HL-60/S4 treated with retinoic acid at 250 ng/mL for 4 days and 3 days (cell line): Measurements from ENCODE around the gene LAMA5.

Source experiments
- in situ Hi-C: fragments of 300-500 bp; cut with MboI; formaldehyde crosslinking; loops from 2 replicates; pipeline ENCODE4 v1.7.0; 2022; ENCODE audit warnings: low sequenced_read_pairs

The LAMA5 gene

DNA sequence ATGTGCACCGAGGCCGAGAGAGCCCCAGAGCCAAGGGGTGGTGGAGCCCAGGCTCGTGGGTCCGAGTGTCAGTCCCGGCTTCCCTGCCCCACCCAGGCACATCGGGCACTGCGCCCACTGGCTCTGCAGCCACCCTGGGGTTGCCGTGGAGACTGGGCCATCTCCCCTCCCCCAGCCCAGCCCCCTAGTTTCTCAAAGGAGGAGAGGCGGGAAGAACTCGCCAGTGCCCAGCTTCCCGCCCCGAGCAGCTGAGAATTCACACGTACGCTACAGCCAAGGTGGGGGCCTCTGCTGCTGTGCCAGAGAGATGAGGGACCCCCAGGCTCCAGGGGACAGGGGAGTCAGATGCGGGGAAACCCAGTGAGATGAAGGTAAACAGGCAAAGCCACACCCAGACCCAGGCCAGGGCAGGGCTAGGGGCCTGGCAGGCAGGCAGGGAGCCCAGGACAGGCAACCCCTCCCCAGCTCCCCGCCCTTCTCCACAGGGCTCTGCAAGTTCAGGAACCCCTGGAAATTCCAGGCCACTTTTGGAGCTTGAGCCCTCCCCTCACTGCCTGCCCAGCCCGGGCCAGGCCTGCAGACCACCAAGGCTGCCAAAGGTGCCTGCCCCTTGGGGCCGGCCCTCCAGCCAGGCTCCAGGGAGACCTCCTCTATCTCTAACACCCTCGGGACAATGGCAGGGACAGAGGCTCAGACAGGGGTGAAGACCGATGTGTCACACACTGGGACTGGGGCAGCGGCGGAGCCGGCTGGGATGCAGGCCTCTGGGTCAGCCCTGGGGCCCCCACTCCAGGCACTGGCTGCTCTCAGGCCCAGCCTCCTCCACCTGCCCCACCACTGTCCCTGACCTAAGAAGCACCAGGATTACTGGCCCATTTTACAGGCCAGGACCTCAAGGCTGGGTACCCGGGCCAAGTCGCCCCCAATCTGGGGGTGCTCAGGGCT lies 6.0 kb downstream of the LAMA5 start:
- in situ Hi-C loops: no loop called here

DNA sequence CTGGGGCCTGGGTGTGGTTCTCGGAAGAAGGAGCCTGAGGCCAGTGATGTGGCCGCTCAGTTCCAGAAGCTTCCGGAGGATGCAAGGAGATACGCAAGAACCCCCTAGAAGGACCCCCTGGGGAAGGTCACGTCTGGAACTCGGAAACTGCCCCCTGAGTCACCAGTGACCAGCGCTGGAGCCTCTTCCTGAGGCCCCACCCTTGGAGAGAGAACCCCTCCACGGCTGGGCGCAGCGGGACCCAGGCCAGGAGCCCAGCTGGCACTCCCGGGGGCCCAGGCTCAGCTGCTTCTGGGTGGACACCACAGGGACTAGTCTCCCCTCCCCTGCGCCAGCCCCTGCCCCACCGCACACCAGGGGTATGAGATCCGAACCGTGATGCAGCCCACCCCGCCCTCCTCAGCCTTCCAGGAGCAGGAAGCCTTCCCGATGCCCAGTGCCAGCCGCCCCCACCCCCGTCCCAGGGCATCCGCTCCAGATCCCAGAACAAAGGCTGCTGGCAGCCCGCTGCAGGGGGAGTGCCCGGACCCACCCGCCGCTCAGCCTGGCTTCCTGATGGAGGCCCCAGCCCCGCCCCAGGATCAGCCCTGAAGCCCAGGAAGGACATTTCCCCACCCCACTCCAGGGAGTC lies 7.5 kb downstream of the LAMA5 start:
- in situ Hi-C loops: no loop called here

DNA sequence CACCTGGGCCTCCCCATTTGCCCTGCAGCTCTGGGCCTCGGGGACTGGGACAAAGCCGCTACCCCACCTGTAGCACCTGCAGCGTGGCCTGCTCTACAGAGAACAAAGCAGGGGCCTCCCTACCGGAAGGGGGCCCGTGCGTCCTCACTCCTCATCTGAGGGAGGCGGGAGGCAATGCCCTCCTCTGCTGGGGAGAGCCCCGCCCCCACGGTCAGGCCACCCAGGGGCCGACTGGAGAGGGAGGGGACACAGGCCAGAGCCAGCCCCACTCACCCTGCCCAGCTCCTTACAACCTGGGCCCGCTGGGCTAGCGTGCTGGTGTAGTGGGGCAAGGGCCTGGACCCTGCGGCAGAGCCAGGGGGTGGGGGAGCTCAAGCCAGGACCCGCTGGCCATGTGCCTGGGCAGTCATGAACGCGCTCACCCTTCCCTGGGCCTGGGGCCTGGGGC lies 8.0 kb downstream of the LAMA5 start:
- in situ Hi-C loops: no loop called here

DNA sequence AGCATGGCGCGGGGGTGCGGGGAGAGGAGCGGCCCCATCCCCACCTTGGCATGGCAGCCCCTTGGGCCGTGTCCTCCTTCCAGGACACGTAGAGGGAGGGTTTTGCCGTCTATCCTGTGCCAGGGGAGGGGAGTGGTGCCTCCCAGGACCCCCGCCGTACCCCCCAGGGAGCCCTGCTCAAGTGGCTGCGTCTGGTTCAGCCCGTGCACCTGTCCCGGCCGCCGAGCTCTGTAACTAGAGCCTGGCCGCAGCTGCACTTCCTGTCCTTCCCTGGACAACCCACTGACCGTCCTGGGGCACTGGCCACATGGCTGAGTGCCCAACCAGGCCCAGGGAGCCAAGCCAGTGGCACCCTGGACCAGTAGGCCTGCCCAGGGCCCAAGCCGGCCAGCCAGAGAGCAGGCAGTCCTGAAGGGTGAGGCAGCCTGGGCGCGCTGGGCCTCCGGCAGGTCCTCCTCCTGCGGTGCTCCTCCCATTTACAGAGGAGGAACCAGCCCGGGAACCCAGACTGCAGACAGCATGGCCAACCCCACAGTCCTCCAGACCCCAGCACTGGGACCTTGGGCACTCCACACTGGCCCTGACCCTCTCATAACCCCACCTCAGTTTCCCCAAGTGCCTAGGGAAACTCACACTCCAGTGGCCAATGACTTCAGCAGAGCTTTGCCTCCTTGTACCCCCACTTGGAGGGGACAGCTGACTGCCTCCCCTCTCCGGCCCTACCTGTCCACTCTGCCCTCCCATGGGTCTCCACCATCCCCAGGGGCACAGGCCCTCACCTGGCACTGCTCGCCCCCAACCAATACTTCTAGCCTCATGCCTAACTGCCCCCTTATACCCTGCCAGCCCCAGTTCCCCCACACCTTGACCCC lies 8.7 kb downstream of the LAMA5 start:
- in situ Hi-C loops: no loop called here

DNA sequence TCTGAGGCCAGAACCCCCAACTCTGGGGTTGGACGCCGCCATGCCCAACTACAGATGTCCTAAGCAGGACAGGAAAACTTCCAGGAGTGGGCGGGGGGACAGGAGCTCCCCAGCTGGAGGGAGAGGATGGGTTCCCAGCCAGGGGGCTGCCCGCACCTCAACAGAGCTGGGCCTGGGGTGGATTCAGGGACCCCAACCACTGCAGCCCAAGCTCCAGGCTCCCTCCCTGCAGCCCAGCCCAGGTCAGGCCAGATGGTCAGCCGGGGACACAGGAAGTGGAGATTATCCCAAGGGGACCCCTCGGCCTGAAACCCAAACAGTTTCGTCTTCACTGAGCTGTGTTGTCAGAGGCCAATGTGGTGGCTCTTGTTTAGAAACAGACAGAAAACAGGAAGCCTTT lies 9.4 kb downstream of the LAMA5 start:
- in situ Hi-C loops: no loop called here

DNA sequence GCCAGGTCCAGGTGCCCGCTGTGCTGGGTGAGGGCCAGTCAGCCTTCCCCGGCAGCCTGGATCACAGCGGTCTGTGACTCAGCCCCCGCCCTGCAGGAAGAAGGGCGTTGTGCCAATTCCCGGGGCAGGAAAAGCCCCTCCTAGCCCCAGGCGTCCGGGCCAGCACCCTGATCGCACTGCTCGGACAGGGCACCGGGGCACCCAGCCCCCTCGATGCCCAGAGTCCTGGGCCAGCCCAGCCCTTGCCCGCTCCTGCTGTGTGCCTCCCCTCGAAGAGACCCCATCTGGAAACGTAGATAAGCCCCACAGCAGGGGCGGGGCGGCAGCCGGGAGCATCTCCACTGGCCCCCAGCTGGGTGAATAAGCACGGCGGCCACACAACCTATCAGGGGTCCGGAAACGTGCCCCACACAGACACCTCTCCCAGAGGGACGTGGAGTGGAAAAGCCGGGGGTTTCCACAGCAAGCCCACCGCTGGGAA lies 9.9 kb downstream of the LAMA5 start:
- in situ Hi-C loops: no loop called here

DNA sequence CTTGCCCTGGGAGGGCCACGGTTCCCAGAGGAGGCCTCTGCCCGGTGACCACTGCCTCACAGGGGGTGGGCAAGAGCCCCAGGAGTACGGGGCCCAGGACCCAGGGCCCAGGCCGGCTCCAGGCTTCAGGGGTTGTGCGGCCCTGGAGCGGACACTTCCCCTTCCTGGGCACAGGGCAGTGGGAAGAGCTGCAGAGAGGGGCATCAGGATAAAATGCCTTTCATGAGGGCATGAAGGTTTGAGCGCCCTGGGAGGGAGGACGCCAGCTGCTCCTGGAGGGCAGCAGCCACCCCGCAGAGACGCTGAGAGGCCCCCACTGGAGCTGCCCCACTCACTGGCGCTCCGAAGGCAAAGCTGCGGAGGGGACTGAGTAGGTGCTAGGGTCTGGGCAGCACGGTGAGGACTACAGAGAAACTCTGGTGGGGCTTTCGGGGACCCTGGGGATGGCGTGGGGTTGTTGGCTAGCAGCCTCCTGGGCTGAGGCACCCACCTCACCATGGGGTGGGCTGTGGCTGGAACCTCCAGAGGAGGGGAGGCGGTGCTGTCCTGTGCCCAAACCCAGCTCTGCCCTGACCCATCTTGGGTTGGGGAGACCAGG lies 10.4 kb downstream of the LAMA5 start:
- in situ Hi-C loops: no loop called here

DNA sequence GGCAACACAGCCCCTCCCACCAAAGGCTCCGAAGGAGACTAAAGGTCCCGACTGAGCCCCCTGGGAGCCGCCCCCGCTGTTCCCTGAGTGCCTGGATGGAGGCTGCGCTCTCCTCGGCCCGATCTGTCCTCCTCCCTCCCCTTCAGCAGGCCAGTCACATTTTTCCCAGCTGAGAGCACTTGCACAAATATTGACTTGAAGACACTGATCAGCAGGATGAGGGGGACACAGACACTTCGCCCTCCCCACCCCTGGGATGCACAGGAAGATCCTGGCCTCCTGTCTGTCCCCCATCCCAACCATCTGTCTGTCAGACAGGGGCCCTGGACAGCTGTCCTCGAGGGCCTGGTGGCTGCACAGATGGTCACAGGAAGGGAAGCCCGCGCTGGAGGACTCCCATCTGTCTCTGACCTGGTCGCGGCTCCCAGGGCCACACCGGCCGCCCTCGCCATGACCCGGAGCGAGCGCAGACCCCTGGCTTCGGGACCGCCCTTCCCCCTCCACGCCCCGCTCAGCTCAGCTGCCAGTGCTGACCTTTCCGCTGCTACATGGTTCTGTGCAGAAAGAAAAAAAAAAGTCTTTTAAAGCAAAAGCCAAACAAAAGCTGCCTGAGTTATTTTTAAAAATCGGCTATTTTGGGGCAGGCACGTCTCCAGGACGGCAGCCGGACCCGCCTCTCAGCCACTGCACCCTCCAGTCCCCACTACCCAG lies 11.1 kb downstream of the LAMA5 start:
- in situ Hi-C loops: no loop called here

DNA sequence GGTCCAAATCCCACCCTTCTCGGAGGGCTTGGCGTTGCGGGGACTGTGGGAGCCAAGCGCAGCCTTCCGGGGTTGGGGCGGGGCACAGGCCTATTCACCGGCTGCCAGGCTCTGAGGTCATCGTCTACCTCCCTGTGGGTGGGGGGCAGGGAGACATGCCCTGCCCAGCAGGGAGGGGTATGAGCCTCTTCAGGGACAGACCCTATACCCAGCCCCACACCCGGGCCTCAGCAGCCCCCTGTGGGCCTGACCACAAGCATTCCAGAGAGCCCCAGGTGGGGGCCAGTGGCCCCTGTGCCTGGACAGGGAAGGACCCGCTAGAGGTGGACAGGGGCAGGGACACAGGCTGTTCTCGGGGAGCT lies 11.6 kb downstream of the LAMA5 start:
- in situ Hi-C loops: no loop called here

DNA sequence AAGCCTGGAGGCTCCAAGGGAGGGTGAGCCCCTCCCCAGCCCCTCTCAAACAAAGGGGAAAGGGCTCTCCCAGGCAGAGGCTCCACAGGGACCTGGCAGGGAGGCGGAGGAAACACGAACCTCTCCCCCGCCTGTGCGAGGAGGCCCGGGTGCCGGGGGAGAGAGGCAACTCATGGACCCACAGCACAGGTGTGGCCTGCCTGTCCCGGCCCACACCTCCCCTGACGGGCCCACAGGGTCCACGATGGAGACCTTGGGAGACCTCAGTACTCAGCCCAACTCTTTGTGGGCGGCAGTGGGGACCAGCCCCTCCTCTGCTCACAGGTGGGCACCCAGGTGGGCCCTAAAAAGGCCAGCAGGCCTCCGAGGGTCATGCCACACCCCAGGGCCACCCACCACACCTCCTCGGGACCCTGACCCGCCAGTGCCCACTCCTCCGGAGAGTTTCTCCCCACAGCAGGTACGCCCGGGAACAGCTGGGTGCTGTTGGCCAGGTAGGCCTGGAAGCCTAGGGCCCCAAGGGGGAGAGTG lies 12.2 kb downstream of the LAMA5 start:
- in situ Hi-C loops: no loop called here

DNA sequence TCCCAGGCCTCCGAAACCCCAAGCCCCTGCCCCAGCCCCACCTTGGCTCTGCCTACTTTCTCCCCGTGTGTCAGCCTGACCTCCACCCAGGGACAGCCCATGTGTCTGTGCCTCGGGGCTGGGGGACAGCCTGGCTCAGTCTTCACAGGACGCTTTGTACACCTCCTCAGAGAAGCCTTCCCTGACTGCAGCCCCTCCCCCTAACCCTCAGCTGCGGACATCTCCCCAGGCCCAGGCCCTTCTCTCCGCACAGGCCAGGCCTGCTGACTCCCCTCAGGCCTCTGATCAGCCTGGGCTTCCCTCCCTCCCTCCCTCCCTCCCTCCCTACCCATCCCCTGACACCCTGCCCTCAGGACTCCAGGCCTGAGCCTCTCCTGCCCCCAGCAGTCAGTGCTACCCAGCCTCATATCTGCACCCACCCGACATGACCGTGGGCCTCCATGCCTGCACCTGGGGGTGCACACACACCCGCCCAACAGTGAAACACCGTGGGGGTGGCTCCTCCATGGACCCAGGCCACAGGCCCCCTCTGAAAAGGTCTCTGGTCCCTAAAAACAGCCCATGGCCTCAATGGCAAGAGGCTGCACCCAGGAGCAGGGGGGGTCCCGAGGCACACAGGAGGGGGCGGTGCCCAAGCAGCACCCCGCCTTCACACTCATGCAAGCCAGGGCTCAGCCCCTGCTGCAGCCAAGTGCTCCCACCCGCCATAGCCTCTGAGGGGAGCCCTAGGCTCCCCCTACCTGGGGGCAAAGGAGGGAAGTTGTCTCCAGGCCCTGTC lies 12.9 kb downstream of the LAMA5 start:
- in situ Hi-C loops: no loop called here

DNA sequence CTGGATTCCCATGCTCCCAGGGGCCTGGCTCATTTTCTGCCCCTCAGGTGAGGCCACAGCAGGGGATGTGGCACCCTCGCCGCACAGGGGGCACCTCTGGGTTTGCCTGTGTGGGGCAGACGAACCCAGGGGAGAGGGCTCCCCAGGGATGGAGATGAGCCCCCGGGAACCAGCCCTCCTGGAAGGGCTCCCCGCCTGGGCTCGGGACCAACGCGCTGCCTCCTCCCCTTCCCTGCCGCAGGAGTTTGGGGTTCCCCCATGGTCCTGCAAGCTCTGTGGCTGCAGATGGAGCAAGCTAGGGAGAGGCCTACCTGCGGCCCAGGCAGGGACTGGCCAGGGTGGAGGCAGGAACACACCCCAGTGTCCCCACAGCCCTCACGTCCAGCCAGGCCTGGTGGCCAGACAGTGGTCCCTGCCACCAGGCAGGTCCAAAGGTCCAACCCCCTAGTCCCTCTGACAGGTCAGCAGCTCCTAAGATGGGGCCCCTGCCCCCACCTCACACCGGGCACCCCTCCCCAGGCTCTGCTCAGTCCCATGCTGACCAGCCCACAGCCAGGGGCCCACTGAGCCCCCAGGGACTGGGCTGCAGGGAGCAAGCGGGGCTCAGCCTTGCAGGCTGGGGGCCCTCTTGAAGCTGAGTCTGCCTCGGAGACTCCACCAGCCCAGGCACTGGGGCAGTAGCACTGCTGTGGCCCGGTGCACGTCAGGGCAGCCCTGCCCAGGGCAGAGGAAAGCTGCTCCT lies 13.7 kb downstream of the LAMA5 start:
- in situ Hi-C loops: no loop called here

DNA sequence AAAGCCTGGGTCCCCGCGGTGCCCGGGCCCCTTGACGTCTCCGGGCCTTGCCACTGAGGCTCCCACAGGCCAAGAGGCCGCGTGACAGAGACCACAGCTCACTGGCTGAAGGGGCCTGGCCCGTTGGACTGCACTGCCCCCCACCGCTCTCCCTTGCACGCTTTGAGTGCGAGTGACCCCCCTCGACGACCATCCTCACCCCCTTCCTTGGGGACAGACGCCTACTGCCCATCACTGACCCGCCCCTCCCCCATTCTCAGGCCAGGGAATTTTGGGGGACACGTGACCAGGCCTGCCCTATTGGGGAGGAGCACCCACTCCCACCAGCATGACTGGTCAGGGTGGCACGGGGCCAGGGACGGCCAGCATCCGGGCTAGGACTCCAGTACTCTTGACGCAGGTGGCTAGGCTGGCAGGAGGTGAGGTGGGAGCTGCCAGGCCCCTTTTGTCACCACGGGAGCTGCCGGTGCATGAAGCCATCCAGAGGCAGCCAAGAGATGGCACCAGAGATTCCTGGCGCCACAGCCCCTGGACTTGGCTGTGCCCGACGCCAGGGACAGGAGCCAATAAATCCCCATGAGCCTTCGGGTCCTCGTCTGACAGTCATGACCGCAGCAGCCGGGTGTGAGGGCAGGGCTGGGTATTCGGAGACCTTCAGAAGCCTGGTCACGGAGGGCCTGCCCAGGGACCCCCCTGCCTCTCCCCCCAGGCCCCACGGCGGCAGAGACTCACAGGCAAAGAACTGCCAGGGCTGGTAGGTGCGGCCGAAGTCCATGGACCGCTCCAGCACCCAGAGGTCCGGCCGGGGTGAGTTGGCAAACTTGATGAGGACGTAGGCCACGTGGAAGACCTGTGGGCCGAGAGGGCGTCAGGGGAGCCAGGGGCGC lies 14.5 kb downstream of the LAMA5 start:
- in situ Hi-C loops: no loop called here

DNA sequence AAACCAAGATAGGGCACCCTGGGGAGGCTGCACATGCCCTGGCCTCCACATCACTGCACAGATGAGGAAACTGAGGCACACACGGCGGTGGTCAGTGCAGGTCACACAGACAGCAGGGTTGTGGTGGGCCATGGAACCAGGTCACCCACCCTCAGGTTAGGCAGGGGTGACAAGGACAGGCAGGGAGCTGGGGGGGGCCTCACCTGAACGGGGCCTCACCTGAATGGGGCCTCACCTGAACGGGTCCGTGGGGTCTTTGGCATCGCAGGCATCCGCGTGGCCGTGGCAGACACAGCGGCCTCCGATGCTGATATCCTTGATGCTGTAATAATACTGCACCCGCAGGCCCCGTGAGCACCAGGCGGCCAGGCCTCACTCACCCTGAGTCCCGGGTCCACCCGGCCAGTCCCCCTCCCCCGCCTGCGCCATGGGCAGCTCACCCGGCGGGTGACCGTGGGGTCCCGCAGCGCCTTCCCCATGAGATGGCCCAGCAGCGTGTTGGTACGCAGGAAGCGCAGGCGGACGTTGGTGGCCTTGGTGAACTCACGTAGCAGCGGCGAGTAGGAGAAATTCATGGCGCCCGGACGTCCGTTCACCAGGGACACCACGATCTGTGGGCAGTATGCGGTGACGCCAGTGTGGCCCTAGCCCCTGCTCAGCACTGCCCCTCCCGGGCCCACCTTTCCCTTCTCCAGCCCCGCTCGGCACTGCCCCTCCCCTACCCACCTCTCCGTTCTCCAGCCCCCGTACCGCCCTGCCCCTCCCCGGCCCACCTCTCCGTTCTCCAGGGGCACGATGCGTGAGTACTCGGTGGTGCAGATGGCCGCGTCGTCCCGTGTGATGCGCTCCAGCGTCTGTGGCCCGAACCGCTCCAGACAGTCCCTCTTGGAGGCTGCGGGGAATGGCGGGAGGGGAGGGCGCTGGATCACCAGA lies 15.4 kb downstream of the LAMA5 start:
- in situ Hi-C loops: no loop called here

DNA sequence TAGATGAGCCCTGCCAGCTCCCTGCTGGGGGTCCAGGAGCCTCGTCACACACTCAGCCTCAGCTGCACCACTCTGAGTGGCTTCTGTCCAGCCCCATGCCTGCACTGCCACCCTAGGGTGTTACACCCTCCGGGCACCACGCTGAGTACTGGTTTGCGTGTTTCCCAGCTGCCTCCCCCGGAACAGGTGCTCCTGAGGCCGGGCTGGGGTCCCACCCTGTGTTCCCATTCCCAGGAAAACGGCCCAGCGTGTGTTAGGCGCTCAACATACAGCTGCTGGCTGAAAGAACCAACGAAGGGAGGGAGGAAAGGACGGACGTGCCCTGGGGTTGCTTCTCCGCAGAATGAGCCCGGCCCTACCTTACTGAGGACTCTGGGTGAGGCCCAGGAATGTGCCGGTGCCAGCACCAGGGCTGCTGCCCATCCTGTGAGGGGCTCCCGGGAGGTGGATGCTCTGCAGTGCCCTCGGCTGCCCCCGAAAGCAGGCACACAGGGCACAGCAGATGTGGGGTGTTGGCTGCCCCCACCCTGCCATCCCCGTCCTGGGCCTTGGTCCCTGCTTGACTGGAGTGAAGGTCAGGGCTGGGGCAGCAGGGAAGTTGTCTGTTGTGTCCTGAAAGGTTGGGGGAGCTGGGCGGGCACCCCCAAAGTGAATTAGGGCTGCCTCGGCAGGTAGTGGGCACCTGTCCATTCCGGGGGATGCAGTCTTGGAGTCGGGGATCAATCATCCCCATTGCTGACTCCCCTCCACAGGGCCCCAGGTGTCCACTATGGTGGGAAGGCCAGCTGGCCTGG lies 16.3 kb downstream of the LAMA5 start:
- in situ Hi-C loops: no loop called here
